Fibroblast of skin of left biceps (primary cell): ENCODE measurements around the gene RSPO4.
A peak's percentile ranks its signal among the peaks of the same experiment; 100 is the strongest.
"Not testable (repeated sequence)": the region's sequence is repeated elsewhere in the genome, so short reads cannot be mapped to it uniquely, and the experiment has no call there.

Source experiments
- DNase-seq, 2 experiments: peaks; one replicate each; pipeline ENCODE4 v3.0.0-alpha.2; 2013; ENCODE audit warnings: low read depth in 2 of 2

Gene RSPO4

GRCh38 chr20:1003920-1004697, 2.0 kb upstream of the RSPO4 start:
- no peak for DNase-seq

GRCh38 chr20:1002682-1003561, 811 bp upstream of the RSPO4 start:
- DNase-seq, result no peak

- no peak for DNase-seq
These were observed 995 bp downstream of the RSPO4 start for GRCh38 chr20:1001116-1001515.

- DNase-seq, result no peak
These were observed 3.8 kb downstream of the RSPO4 start for GRCh38 chr20:998231-998830.

- DNase-seq, result no peak
These were observed 4.6 kb downstream of the RSPO4 start for GRCh38 chr20:997486-997885.

GRCh38 chr20:997016-997415, 5.1 kb downstream of the RSPO4 start:
- DNase-seq, result no peak

GRCh38 chr20:995170-995569, 6.9 kb downstream of the RSPO4 start:
- no peak for DNase-seq

GRCh38 chr20:992801-993535, 9.1 kb downstream of the RSPO4 start:
- DNase-seq, result no peak

- no peak for DNase-seq
These were observed 10.3 kb downstream of the RSPO4 start for GRCh38 chr20:991850-992249.

GRCh38 chr20:990293-990959, 11.7 kb downstream of the RSPO4 start:
- DNase-seq, result no peak

GRCh38 chr20:988272-988671, 13.8 kb downstream of the RSPO4 start:
- DNase-seq, result no peak

GRCh38 chr20:987677-988076, 14.4 kb downstream of the RSPO4 start:
- DNase-seq, result no peak

- DNase-seq, result no peak
These were observed 15.3 kb downstream of the RSPO4 start for GRCh38 chr20:986733-987355.

GRCh38 chr20:984994-985393, 17.1 kb downstream of the RSPO4 start:
- not testable (repeated sequence) for DNase-seq

GRCh38 chr20:982754-983153, 19.4 kb downstream of the RSPO4 start:
- DNase-seq, result no peak

- no peak for DNase-seq
These were observed 25.1 kb downstream of the RSPO4 start for GRCh38 chr20:977021-977420.

- DNase-seq, result no peak
These were observed 26.1 kb downstream of the RSPO4 start for GRCh38 chr20:976033-976432.

- peak in 1 of 2 experiments; percentile 10 for DNase-seq
These were observed 28.3 kb downstream of the RSPO4 start for GRCh38 chr20:973785-974194.

- DNase-seq, result no peak
These were observed 29.9 kb downstream of the RSPO4 start for GRCh38 chr20:972256-972655.

GRCh38 chr20:971346-971745, 30.8 kb downstream of the RSPO4 start:
- DNase-seq, result no peak

- DNase-seq, result no peak
These were observed 32.2 kb downstream of the RSPO4 start for GRCh38 chr20:969868-970267.
